SK-N-SH (cell line): Measurements from ENCODE around the gene NPFF. TPM values are rescaled to one million over a fixed set of nuclear protein-coding genes. Genes with fewer than 3 reads are reported as not detected.

Experiments
- CTCF ChIA-PET: fragments of 300-600, 350-600 bp; formaldehyde crosslinking; extraction: SDS; loops from one replicate; lab custom pipeline; 2021; lab: Yijun Ruan, JAX
- POLR2A ChIA-PET: fragments of 350-600 bp; sonication (Branson Sonifier 250); formaldehyde crosslinking; extraction: SDS; loops from one replicate; lab custom pipeline; 2020; ENCODE audit warnings: antibody characterized with exemption, inconsistent platforms; lab: Yijun Ruan, JAX
- DNase-seq: peaks from one replicate; pipeline ENCODE4 v3.0.0; 2012
- H2AFZ ChIP-seq: fragments of 200-600 bp; sonication (generic); 2 replicates; pipeline ENCODE4 v1.8.1; 2016; ENCODE audit warnings: antibody characterized with exemption, mild to moderate bottlenecking, low read depth
- H3F3A ChIP-seq: fragments of 200-600 bp; sonication (generic); replicated peaks from 2 replicates; pipeline ENCODE3; 2016; ENCODE audit warnings: antibody characterized with exemption, mild to moderate bottlenecking; ENCODE audit not compliant: insufficient read depth
- H3K27ac ChIP-seq, 2 experiments: fragments of 200-500 bp in 1 of 2; fragments of 200-600 bp in 1 of 2; sonication (Bioruptor generic) in 1 of 2; sonication (generic), shearing (Covaris generic) in 1 of 2; 2 replicates each; pipeline versions ENCODE4 v1.5.1 to v1.6.1; 2014 to 2016; ENCODE audit warnings: low read depth in 2 of 2, inconsistent platforms in 1 of 2, low read length in 1 of 2, mild to moderate bottlenecking in 1 of 2, mixed read lengths in 1 of 2
- H3K27me3 ChIP-seq: fragments of 200-600 bp; sonication (generic), shearing (Covaris generic); 2 replicates; pipeline ENCODE4 v1.6.1; 2016; ENCODE audit warnings: mixed run types; ENCODE audit not compliant: insufficient read depth
- H3K36me3 ChIP-seq, 2 experiments: fragments of 200-500 bp in 1 of 2; fragments of 200-600 bp in 1 of 2; sonication (Bioruptor generic) in 1 of 2; sonication (generic) in 1 of 2; replicated peaks in 1 of 2; 2 replicates each; pipeline versions ENCODE3 to v1.5.1; 2014 to 2016; ENCODE audit warnings: low read length in 1 of 2, mild to moderate bottlenecking in 1 of 2; ENCODE audit not compliant: insufficient read depth in 2 of 2, control insufficient read depth in 1 of 2
- H3K4me1 ChIP-seq, 2 experiments: fragments of 200-500 bp in 1 of 2; fragments of 200-600 bp in 1 of 2; sonication (Bioruptor generic) in 1 of 2; sonication (generic), shearing (Covaris generic) in 1 of 2; 2 replicates each; pipeline versions ENCODE4 v1.5.1 to v1.6.1; 2014 to 2016; ENCODE audit warnings: low read depth in 1 of 2, low read length in 1 of 2, mixed run types in 1 of 2; ENCODE audit not compliant: insufficient read depth in 2 of 2, control insufficient read depth in 1 of 2
- H3K4me2 ChIP-seq: fragments of 200-600 bp; sonication (generic), shearing (Covaris generic); 2 replicates; pipeline ENCODE4 v1.6.1; 2017; ENCODE audit warnings: mixed run types
- H3K4me3 ChIP-seq, 2 experiments: fragments of 200-500 bp in 1 of 2; fragments of 200-600 bp in 1 of 2; sonication (Bioruptor generic) in 1 of 2; sonication (generic), shearing (Covaris generic) in 1 of 2; 2 replicates each; pipeline versions ENCODE4 v1.5.1 to v1.8.1; 2014 to 2016; ENCODE audit warnings: low read depth in 2 of 2, inconsistent platforms in 1 of 2, low read length in 1 of 2, mild to moderate bottlenecking in 1 of 2, mixed read lengths in 1 of 2, moderate library complexity in 1 of 2
- H3K79me2 ChIP-seq: fragments of 200-600 bp; sonication (generic); 2 replicates; pipeline ENCODE4 v1.8.1; 2017; ENCODE audit warnings: mild to moderate bottlenecking; ENCODE audit not compliant: insufficient read depth
- H3K9ac ChIP-seq: fragments of 200-600 bp; sonication (generic); 2 replicates; pipeline ENCODE4 v1.6.1; 2017; ENCODE audit warnings: mixed run types
- H3K9me2 ChIP-seq: fragments of 200-600 bp; sonication (generic); 2 replicates; pipeline ENCODE4 v1.6.1; 2017; ENCODE audit warnings: mixed run types
- H3K9me3 ChIP-seq: fragments of 200-600 bp; sonication (generic); 2 replicates; pipeline ENCODE4 v1.6.1; 2017; ENCODE audit warnings: mixed run types, mild to moderate bottlenecking, moderate library complexity
- H4K20me1 ChIP-seq: fragments of 200-600 bp; sonication (generic); 2 replicates; pipeline ENCODE4 v1.6.1; 2017; ENCODE audit warnings: mild to moderate bottlenecking, mixed run types; ENCODE audit not compliant: insufficient read depth
- CHD2 ChIP-seq: fragments of 150-350 bp; IDR thresholded peaks from 2 replicates; pipeline ENCODE4 v1.6.1; 2018; ENCODE audit warnings: low read length; ENCODE audit not compliant: partially characterized antibody
- CTCF ChIP-seq: fragments of 200-600 bp; sonication (generic); IDR thresholded peaks from 2 replicates; pipeline ENCODE4 v1.6.1; 2017; ENCODE audit warnings: antibody characterized with exemption, mild to moderate bottlenecking, moderate library complexity
- EP300 ChIP-seq, 2 experiments: IDR thresholded peaks; 2 replicates each; pipeline versions ENCODE4 v1.4.0 to v1.6.1; 2012; ENCODE audit warnings: borderline replicate concordance in 1 of 2, low read depth in 1 of 2, low read length in 1 of 2
- FOXJ3 ChIP-seq: sonication (generic); formaldehyde crosslinking; IDR thresholded peaks from 2 replicates; pipeline ENCODE4 v1.5.1; 2020; ENCODE audit warnings: mild to moderate bottlenecking, missing genetic modification reagents
- JUND ChIP-seq: IDR thresholded peaks from 2 replicates; pipeline ENCODE4 v1.4.0; 2012
- MAX ChIP-seq: IDR thresholded peaks from 2 replicates; pipeline ENCODE4 v1.4.0; 2012; ENCODE audit warnings: low read depth
- MEF2A ChIP-seq: IDR thresholded peaks from 2 replicates; pipeline ENCODE4 v1.4.0; 2012; ENCODE audit warnings: low read depth, borderline replicate concordance
- NRF1 ChIP-seq: IDR thresholded peaks from 2 replicates; pipeline ENCODE4 v1.6.1; 2012; ENCODE audit warnings: low read depth, mild to moderate bottlenecking, low read length
- RCOR1 ChIP-seq: fragments of 150-350 bp; IDR thresholded peaks from 2 replicates; pipeline ENCODE4 v1.6.1; 2017; ENCODE audit warnings: antibody characterized with exemption, low read length
- RFX5 ChIP-seq: IDR thresholded peaks from 2 replicates; pipeline ENCODE4 v1.6.1; 2012; ENCODE audit warnings: mild to moderate bottlenecking, improper control_type of control experiment, low read length
- RXRA ChIP-seq: IDR thresholded peaks from 2 replicates; pipeline ENCODE4 v1.4.0; 2012; ENCODE audit warnings: low read depth, mild to moderate bottlenecking, borderline replicate concordance
- SIN3A ChIP-seq: IDR thresholded peaks from 2 replicates; pipeline ENCODE4 v1.6.1; 2012; ENCODE audit warnings: low read depth, mild to moderate bottlenecking, low read length, moderate library complexity, borderline replicate concordance
- TAF1 ChIP-seq: IDR thresholded peaks from 2 replicates; pipeline ENCODE4 v1.6.1; 2012; ENCODE audit warnings: low read depth, mild to moderate bottlenecking, low read length, moderate library complexity, borderline replicate concordance
- TEAD4 ChIP-seq: IDR thresholded peaks from 2 replicates; pipeline ENCODE4 v1.4.0; 2012; ENCODE audit warnings: mild to moderate bottlenecking, borderline replicate concordance; ENCODE audit not compliant: insufficient read depth
- USF1 ChIP-seq: IDR thresholded peaks from 2 replicates; pipeline ENCODE4 v1.4.0; 2012; ENCODE audit warnings: low read depth, borderline replicate concordance
- ZBTB33 ChIP-seq: IDR thresholded peaks from 2 replicates; pipeline ENCODE4 v1.4.0; 2012; ENCODE audit warnings: low read depth, borderline replicate concordance
- WGBS: methylation state at CpG from one replicate; pipeline ENCODE4 v1.1.6; 2017; ENCODE audit warnings: low lambda C conversion rate; 5-methylcytosine and 5-hydroxymethylcytosine counted together
- polyA plus RNA-seq, 3 experiments: library from polyadenylated mRNA; depleted of rRNA; stranded (reverse); fragments of >200 nt; gene quantifications; 2 replicates each; pipeline ENCODE4 v1.2.3, GENCODE V29; 2012

Gene NPFF
- polyA plus RNA-seq, 1 of the 3 experiments (the other 2 are of a cell fraction): 0.13 TPM

GRCh38 chr12:53505555-53506449 is 1.5 kb downstream of the NPFF start (continued):
- no peak for TF ChIP-seq FOXJ3
- no peak for TF ChIP-seq TEAD4
- TF ChIP-seq NRF1: no peak
- TF ChIP-seq MAX: no peak
- no peak for TF ChIP-seq ZBTB33
- TF ChIP-seq EP300 (IDR thresholded peaks at IDR 0.05; ENCODE audit: borderline replicate concordance in 1 of 2, low read depth in 1 of 2, low read length in 1 of 2): no peak
- no peak for TF ChIP-seq RXRA
- TF ChIP-seq TAF1: no peak
- TF ChIP-seq USF1: no peak
- no peak for TF ChIP-seq CHD2

- ChIA-PET POLR2A (no interaction called here), CTCF (interaction anchor here (1.7 to 8.2 kb wide), 3 partner anchors 10 to 182 kb away, joined by 4 to 46 read pairs (median 6); partner anchors contain the start of genes AAAS and ATP5MC2)
- WGBS: 86% methylated on average over 6 of the region's 10 CpGs
- H3F3A ChIP-seq: peaks cover 35% of the 10 kb centered on the region
- no peaks in the 10 kb centered on the region for H3K9me2 ChIP-seq
- DNase-seq: no peak
- H3K27me3 ChIP-seq: no peaks in the 10 kb centered on the region
- peak overlapping the region; percentile 42; the same call in 1 of the 2 replicates for H3K4me2 ChIP-seq
- H3K4me3 ChIP-seq: no peak overlapping the region
- peaks cover 24% of the 10 kb centered on the region for H3K79me2 ChIP-seq
- H3K4me1 ChIP-seq: peaks cover 18 to 23% of the 10 kb centered on the region in 2 experiments
- H3K9ac ChIP-seq: no peak overlapping the region; the same call in 1 of the 2 replicates
- H3K9me3 ChIP-seq: no peaks in the 10 kb centered on the region
- H3K27ac ChIP-seq: peak overlapping the region in 1 of 2 experiments; percentile 54; a peak in 2 of 4 replicates
- no peaks in the 10 kb centered on the region for H4K20me1 ChIP-seq
- no peak overlapping the region for H2AFZ ChIP-seq
- peaks cover 8 to 40% of the 10 kb centered on the region in 2 experiments for H3K36me3 ChIP-seq
- TF ChIP-seq SIN3A (no peak), EP300 (IDR thresholded peaks at IDR 0.05; ENCODE audit: borderline replicate concordance in 1 of 2, low read depth in 1 of 2, low read length in 1 of 2) (no peak), TEAD4 (no peak), JUND (no peak), ZBTB33 (no peak), CHD2 (no peak), CTCF (no peak), RCOR1 (no peak), RFX5 (no peak), MEF2A (no peak), USF1 (no peak)
These were observed 2.2 kb downstream of the NPFF start for GRCh38 chr12:53505086-53505485.
